Retinal pigment epithelial cell (primary cell): ENCODE measurements around the gene C12orf56.
"Not testable (repeated sequence)": the region's sequence is repeated elsewhere in the genome, so short reads cannot be mapped to it uniquely, and the experiment has no call there.

Source experiments
- DNase-seq: peaks from one replicate; pipeline ENCODE4 v3.0.0-alpha.2; 2010; ENCODE audit warnings: low read depth
- H3K4me3 ChIP-seq: 2 replicates; pipeline ENCODE4 v1.5.1; 2011; ENCODE audit warnings: mild to moderate bottlenecking, low read length, control low read depth, moderate library complexity
- CTCF ChIP-seq: conservative IDR thresholded peaks from 2 replicates; pipeline ENCODE4 v1.5.1; 2011; ENCODE audit warnings: low read depth, low read length, control low read depth, inconsistent platforms

C12orf56 gene

GRCh38 chr12:64220046-64220445, 170.5 kb downstream of the C12orf56 start:
- H3K4me3 ChIP-seq, result no peak overlapping the region

GRCh38 chr12:64219145-64219544, 171.4 kb downstream of the C12orf56 start:
- no peak for TF ChIP-seq CTCF
- no peak for DNase-seq
- no peak overlapping the region for H3K4me3 ChIP-seq

More at GRCh38 chr12:64220046-64220445, 170.5 kb downstream of the C12orf56 start:
- DNase-seq, result no peak
- TF ChIP-seq CTCF, result no peak

DNA sequence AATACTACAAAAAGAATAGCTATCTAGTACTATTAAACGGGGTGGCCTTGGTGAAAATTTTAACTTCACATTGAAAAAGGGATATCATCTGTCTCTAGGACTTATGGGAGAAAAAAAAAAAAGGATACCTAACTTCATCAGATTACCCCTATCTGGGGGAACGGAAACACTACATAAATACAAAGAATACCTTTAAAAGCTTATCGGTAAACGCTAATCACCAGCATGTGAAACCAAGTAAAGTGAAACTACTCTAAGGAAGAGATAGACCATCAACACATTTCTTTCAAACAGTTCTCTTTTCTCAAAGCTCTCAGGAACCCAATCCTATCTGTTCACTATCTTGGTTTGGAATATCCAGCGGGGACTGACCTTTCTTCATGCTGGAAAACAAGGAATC, 172.0 kb downstream of the C12orf56 start:
- no peak for TF ChIP-seq CTCF
- no peak overlapping the region for H3K4me3 ChIP-seq
- DNase-seq, result no peak

DNA sequence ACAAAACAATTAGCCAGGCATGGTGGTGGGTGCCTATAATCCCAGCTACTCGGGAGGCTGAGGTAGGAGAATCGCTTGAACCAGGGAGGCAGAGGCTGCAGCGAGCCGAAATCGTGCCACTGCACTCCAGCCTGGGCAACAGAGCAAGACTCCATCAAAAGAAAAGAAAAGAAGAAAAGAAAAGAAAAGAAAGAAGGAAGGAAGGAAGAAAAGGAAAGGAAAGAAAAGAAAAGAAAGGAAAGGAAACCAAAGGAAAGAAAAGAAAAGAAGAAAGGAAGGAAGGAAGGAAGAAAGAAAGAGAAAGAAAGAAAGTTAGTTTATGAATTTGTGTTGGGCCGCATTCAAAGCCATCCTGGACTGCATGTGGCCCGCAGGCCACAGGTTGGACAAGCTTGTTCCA, 172.9 kb downstream of the C12orf56 start:
- DNase-seq, H3K4me3 ChIP-seq: not testable (repeated sequence)

GRCh38 chr12:64216239-64216638, 174.3 kb downstream of the C12orf56 start:
- H3K4me3 ChIP-seq, result no peak overlapping the region
- DNase-seq, result no peak
- TF ChIP-seq CTCF, result no peak
